GM12878 (cell line): ENCODE results near the gene TCTN1. TPM values are rescaled to one million over a fixed set of nuclear protein-coding genes. Genes with fewer than 3 reads are reported as not detected.

Experiments used
- CBX3 ChIP-seq: fragments of 200-600 bp; sonication (generic); IDR thresholded peaks from 2 replicates; pipeline ENCODE4 v1.6.1; 2016; ENCODE audit warnings: low read depth, borderline replicate concordance
- CREB1 ChIP-seq: IDR thresholded peaks from 2 replicates; pipeline ENCODE4 v1.6.1; 2012; ENCODE audit warnings: low read depth, mild to moderate bottlenecking, inconsistent platforms
- GABPA ChIP-seq: IDR thresholded peaks from 2 replicates; pipeline ENCODE4 v1.6.1; 2014; ENCODE audit warnings: antibody characterized with exemption, low read depth, mild to moderate bottlenecking, inconsistent platforms
- HDAC6 ChIP-seq: fragments of 200-600 bp; sonication (generic); IDR thresholded peaks from one replicate; pipeline ENCODE4 v1.8.0; 2017; ENCODE audit warnings: antibody characterized with exemption; ENCODE audit not compliant: unreplicated experiment
- JUND ChIP-seq: IDR thresholded peaks from 2 replicates; pipeline ENCODE4 v1.6.1; 2012; ENCODE audit warnings: low read depth, mild to moderate bottlenecking, low read length, improper control_type of control experiment, moderate library complexity
- MXI1 ChIP-seq: fragments of 150-350 bp; IDR thresholded peaks from 2 replicates; pipeline ENCODE4 v1.6.1; 2011; ENCODE audit warnings: low read depth, mild to moderate bottlenecking, inconsistent platforms, low read length, improper control_type of control experiment
- NFIC ChIP-seq: IDR thresholded peaks from 2 replicates; pipeline ENCODE4 v1.6.1; 2012; ENCODE audit warnings: low read depth, mild to moderate bottlenecking, inconsistent platforms, low read length, moderate library complexity
- NFXL1 ChIP-seq: fragments of 450-650 bp; IDR thresholded peaks from 2 replicates; pipeline ENCODE4 v1.6.1; 2017; ENCODE audit warnings: antibody characterized with exemption, mild to moderate bottlenecking, borderline replicate concordance
- POLR2AphosphoS5 ChIP-seq: IDR thresholded peaks from 2 replicates; pipeline ENCODE4 v1.6.1; 2011; ENCODE audit warnings: mild to moderate bottlenecking, low read length, inconsistent platforms
- POU2F2 ChIP-seq: IDR thresholded peaks from 3 replicates; pipeline ENCODE4 v1.6.1; 2011; ENCODE audit warnings: low read depth, mild to moderate bottlenecking, low read length, borderline replicate concordance
- RAD51 ChIP-seq: fragments of 450-650 bp; IDR thresholded peaks from 2 replicates; pipeline ENCODE4 v1.6.1; 2016; ENCODE audit warnings: moderate library complexity, mild to moderate bottlenecking, inconsistent platforms
- RB1 ChIP-seq: fragments of 450-650 bp; formaldehyde crosslinking; IDR thresholded peaks from 2 replicates; pipeline ENCODE4 v1.6.1; 2017; ENCODE audit warnings: mild to moderate bottlenecking, borderline replicate concordance
- RELB ChIP-seq: fragments of 450-650 bp; IDR thresholded peaks from 2 replicates; pipeline ENCODE4 v1.6.1; 2017; ENCODE audit warnings: low read depth, mild to moderate bottlenecking, moderate library complexity
- SIN3A ChIP-seq: IDR thresholded peaks from 2 replicates; pipeline ENCODE4 v1.6.1; 2012; ENCODE audit warnings: low read depth, low read length, improper control_type of control experiment
- SIX5 ChIP-seq: IDR thresholded peaks from 2 replicates; pipeline ENCODE4 v1.6.1; 2011; ENCODE audit warnings: mild to moderate bottlenecking, low read depth, low read length, moderate library complexity; ENCODE audit not compliant: severe bottlenecking
- SKIL ChIP-seq: fragments of 450-650 bp; IDR thresholded peaks from 2 replicates; pipeline ENCODE4 v1.6.1; 2017; ENCODE audit warnings: mild to moderate bottlenecking, low read depth, inconsistent platforms; ENCODE audit not compliant: poor library complexity, severe bottlenecking
- SMAD5 ChIP-seq: IDR thresholded peaks from 2 replicates; pipeline ENCODE4 v1.6.1; 2016; ENCODE audit warnings: antibody characterized with exemption, low read depth
- SMARCA5 ChIP-seq: fragments of 450-650 bp; IDR thresholded peaks from 2 replicates; pipeline ENCODE4 v1.6.1; 2017; ENCODE audit warnings: mild to moderate bottlenecking
- SPI1 ChIP-seq: IDR thresholded peaks from 2 replicates; pipeline ENCODE4 v1.6.1; 2011; ENCODE audit warnings: low read depth, mild to moderate bottlenecking, low read length, moderate library complexity, borderline replicate concordance; ENCODE audit not compliant: insufficient read depth
- SUZ12 ChIP-seq: fragments of 200-600 bp; sonication (generic); IDR thresholded peaks from one replicate; pipeline ENCODE4 v1.6.1; 2018; ENCODE audit warnings: antibody characterized with exemption, mild to moderate bottlenecking; ENCODE audit not compliant: unreplicated experiment
- TCF3 ChIP-seq: IDR thresholded peaks from 2 replicates; pipeline ENCODE4 v1.6.1; 2012; ENCODE audit warnings: low read depth, mild to moderate bottlenecking, low read length, borderline replicate concordance; ENCODE audit not compliant: insufficient read depth
- TCF7 ChIP-seq: IDR thresholded peaks from 2 replicates; pipeline ENCODE4 v1.6.1; 2014; ENCODE audit warnings: antibody characterized with exemption, borderline replicate concordance
- ZNF207 ChIP-seq: fragments of 450-650 bp; IDR thresholded peaks from 2 replicates; pipeline ENCODE4 v1.6.1; 2014; ENCODE audit warnings: antibody characterized with exemption, mild to moderate bottlenecking, borderline replicate concordance
- ZNF24 ChIP-seq: fragments of 450-650 bp; IDR thresholded peaks from 2 replicates; pipeline ENCODE4 v1.6.1; 2017; ENCODE audit warnings: antibody characterized with exemption, mild to moderate bottlenecking
- polyA plus RNA-seq, 11 experiments: library from polyadenylated mRNA; depleted of rRNA in 4 of 11; unstranded in 6 of 11; stranded (reverse) in 5 of 11; fragments of >200 nt; fragmentation: Nextera tagmentation in 4 of 11; fragmentation: Illumina TruSeq in 1 of 11; extraction: Ambion mirVana in 4 of 11; extraction: Trizol in 1 of 11; gene quantifications; 1 replicate in 1 of 11; 2 replicates in 10 of 11; pipeline versions ENCODE4 v1.2.1 to v1.2.3, GENCODE V29; 2011 to 2016; ENCODE audit warnings: inconsistent platforms in 2 of 11, missing spikeins in 2 of 11, low read depth in 1 of 11
- total RNA-seq, 4 experiments: library from RNA; depleted of rRNA in 3 of 4; stranded (reverse); fragments of >200 nt in 3 of 4; fragmentation: Illumina TruSeq in 1 of 4; extraction: Trizol in 1 of 4; gene quantifications; 2 replicates each; pipeline versions ENCODE4 v1.2.1 to v1.2.3, GENCODE V29; 2013 to 2021
- TF ChIP-seq, protein P1 (sequence below): fragments of 450-650 bp; IDR thresholded peaks from 2 replicates; pipeline ENCODE4 v1.6.1; 2014; ENCODE audit warnings: mild to moderate bottlenecking

Gene TCTN1
- total and polyA plus RNA-seq, 10 of the 15 experiments (the other 5 are each of a cell fraction or from before 2014, with no cell fraction given) = 8.8 to 23.5 (median 15.3) TPM

GRCh38 chr12:110677206-110677911, 63.4 kb downstream of the TCTN1 start (continued):
- TF ChIP-seq HDAC6 (no peak), CREB1 (peak; percentile 63), RELB (peak; percentile 94), NFXL1 (no peak), NFIC (peak; percentile 77), ZNF207 (no peak), ZNF24 (no peak), SMARCA5 (peak; percentile 90), POLR2AphosphoS5 (peak; percentile 57; the same call in 1 of the 2 replicates), SIX5 (no peak), JUND (0 out of 2 replicates have a peak, but pooled peaks have one; percentile 12), RAD51 (peak; percentile 97), SKIL (peak; percentile 86), GABPA (no peak), TCF3 (peak; percentile 18; the same call in 1 of the 2 replicates), SPI1 (no peak), MXI1 (peak; percentile 64), RB1 (0 out of 2 replicates have a peak, but pooled peaks have one; percentile 15), TCF7 (no peak), CBX3 (no peak), SMAD5 (no peak; the same call in 1 of the 2 replicates), SUZ12 (no peak), POU2F2 (peak; percentile 40; the same call in 1 of the 3 replicates), SIN3A (0 out of 2 replicates have a peak, but pooled peaks have one; percentile 71)
- TF ChIP-seq, protein P1, sequence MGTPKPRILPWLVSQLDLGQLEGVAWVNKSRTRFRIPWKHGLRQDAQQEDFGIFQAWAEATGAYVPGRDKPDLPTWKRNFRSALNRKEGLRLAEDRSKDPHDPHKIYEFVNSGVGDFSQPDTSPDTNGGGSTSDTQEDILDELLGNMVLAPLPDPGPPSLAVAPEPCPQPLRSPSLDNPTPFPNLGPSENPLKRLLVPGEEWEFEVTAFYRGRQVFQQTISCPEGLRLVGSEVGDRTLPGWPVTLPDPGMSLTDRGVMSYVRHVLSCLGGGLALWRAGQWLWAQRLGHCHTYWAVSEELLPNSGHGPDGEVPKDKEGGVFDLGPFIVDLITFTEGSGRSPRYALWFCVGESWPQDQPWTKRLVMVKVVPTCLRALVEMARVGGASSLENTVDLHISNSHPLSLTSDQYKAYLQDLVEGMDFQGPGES = no peak
